HG03060 (cell line): ENCODE measurements around the gene CDH3.

Experiments used
- ATAC-seq: cut with Tn5 transposase; IDR thresholded peaks from one replicate; pipeline ENCODE4 v1.9.1; 2021; ENCODE audit warnings: low read depth, moderate number of reproducible peaks; ENCODE audit not compliant: unreplicated experiment

Gene CDH3

DNA sequence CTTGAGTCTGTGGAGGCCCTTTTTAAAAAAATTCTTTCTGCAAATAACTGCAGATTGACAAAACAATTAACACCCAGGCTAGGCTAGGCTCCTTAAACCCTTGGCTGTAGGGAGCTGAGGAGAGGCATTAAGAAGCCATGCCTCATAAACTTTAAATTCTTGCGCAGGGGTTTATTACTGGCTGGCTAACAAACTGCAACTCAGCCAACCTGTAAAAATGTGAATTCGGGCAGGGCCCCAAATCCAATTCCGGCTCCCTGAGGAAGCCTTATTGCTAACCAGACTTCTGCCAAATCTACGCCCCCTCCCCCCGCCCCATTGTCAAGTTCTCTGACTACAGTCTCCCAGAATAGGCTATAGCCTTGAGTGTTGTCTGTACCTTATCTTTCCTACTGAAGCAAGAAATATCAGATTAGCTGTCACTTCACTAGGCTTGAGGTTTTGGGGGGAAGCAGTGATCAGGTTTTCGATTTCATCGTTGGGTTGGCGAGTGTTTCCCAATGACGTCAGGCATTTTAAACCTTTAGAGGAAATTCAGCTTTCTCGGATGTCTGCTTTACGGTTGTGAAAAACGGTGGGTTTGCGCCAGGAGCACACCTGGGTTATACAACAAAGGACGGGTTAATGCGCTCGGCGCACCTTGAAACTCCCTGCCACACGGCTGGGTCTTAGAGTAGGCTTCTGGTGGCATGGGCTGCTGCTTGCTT, 2.0 kb downstream of the CDH3 start:
- ATAC-seq, result no peak

DNA sequence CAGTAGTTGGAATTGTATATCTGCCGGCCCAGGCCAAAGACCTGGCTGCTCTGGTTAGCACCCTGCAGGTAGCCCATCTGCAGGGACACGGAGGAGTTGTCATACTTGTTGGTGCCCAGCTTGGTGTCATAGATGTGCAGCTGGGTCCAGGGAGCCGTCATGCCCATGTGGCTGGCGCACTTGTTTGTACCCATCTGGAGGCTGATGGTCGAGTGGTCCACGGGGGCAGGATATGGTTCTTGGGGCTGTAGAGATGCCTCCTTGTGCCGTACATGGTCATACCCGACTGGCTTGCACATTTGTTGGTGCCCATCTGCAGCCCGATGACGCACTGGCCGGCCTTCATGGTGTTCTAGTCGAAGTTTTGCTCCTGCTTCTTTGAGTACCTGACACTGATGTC, 6.0 kb downstream of the CDH3 start:
- no peak for ATAC-seq

DNA sequence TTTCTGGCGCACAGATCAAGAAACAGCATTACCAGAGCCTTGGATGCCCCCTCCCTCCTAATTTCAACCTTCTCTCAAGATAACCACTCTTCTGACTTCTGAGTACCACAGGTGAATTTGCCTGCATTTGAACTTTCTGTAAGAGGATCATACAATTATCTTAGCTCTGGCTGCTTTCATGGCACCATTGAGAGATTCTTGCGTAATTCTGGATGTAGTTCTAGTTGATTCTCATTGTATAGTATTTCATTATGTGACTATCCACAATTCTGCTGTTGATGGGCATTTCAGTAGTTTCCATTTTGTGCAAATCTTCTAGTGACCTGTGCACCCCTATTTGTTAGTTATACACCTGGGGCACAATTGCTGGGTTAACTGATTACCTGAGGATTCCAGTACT, 7.5 kb downstream of the CDH3 start:
- ATAC-seq, result no peak

DNA sequence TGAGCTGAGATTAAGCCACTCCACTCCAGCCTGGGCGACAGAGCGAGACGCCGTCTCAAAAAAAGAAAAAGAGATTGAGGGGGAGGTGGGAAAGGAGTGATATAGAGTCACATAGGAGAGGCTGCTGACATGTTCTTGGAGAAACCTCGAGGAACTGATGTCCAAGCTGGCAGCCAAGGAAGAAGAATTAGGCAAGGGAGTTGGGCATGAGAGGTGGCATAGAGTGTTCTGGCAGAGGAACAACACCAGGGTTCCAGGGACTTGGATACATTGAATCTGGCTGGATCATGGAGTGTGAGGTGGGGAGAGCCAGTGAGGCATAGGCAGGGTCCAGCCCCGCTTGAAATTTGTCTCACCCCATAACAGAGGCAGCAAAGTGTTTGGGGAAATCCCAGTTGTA, 10.7 kb downstream of the CDH3 start:
- ATAC-seq, result no peak

DNA sequence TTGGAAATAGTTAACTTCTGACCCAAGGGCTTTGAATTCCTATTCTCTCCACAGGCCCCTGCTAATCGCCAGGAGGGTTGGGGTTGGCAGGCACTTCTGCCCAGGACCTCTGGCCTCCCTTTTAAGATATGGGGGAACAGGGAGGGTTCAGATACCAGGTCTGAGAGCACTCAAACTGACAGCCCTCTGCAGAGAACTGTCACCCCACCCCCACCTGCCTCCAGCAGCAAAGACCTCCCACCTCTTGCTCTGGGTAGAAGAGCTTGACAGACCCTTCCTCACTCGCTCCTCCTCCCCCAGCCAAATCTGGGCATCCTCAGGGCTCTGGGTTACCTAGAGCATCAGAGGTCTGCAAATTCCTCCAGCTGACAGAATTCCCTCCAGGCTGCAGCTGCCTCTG, 11.6 kb downstream of the CDH3 start:
- no peak for ATAC-seq

DNA sequence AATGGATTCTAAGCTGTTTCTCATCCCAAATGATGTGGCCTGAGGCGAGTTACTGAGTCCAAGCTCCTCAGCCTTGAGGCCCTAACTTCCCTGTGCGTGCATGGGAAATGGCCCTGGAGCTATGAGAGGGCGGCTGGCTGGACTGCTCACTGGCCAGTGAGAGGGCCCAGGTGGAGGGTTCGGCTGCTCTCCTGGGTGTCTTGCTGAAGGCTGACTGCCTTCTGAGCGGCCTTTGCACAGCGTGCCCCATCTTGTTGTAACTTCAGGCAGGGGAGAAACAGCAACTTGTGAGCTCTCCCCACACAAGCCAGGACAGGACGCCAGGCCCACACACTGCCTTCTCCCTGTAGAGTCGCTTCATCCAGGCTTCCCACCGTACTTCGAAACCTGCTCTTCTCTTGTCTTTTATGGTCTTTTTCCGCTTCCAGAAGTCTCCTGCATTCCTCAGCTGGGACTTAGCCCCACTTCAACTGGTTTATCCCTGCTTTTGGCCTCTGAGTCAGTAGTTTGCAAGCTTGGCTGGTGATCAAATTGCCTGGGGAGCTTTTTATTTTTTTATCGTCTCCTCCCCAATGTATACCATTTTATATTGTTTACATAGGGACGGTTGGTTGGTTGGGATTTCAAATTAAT, 13.3 kb downstream of the CDH3 start:
- no peak for ATAC-seq

DNA sequence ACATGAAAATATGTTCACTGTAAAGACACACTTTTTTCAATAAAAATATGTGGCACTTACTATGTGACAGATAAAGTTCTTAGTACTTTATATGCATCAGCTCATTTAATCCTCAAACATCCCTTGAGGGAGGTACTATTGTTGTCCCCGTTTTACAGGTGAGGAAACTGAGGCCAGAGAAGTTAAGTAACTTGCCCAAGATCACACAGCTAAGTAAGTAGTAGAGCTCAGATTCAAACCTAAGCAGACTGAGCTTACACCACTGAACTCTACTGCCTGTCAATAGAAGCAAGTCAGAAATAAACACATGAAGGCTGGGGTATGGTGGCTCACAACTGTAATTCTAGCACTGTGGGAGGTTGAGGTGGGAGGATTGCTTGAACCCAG, 13.9 kb downstream of the CDH3 start:
- no peak for ATAC-seq

DNA sequence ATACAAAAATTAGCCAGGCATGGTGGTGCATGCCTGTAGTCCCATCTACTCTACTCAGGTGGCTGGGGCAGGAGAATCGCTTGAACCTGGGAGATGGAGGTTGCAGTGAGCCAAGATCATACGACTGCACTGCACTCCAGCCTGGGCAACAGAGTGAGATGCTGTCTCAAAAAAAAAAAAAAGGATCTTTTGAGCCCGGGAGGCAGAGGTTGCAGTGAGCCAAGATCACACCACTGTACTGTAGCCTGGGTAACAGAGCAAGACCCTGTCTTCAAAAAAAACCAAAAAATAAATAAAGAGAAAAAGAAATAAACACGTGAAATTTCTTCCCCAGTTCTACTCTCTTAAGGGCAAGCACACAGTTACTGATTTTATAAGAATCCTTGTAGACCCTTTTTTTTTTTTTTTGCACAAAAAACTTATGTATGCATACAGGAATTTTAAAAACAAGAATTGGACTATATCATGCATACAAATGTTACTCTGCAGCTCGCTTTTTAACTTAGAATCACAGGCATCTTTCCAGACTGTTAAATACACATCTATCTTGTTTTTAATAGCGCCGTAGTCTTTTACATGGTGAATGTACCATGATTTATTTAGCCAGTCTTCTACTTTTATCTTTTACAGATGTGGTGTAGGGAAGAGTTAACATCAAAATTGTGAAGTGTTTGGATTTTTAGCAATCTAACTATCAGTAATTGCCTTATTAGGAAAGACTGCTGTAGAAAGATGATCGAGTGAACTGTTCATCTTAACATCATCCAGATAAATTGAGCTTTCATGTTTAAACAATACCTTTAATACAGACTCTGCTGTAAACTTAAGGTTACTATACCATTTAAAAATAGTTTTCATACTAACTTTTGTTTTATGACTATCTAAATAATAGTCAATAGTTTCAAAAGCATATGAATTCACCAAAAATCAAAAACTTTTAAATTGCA, 14.6 kb downstream of the CDH3 start:
- ATAC-seq, result no peak

DNA sequence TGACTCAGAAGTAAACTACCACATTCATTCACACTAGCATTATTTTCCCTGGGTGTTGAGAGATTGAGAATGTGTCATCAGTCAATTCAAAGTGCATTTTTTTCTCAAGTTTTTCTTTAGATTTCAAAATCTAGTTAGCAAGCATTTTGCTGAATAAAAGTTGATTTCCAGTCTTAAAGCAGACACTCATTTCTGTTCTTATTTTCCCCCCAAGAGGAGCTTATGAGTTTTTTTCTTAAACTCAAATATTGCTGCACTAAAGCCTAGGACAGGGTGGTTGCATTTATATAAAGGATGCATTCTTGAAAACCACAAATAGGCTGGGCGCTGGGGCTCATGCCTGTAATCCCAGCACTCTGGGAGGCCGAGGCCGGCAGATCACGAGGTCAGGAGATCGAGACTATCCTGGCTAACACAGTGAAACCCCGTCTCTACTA, 15.3 kb downstream of the CDH3 start:
- no peak for ATAC-seq

DNA sequence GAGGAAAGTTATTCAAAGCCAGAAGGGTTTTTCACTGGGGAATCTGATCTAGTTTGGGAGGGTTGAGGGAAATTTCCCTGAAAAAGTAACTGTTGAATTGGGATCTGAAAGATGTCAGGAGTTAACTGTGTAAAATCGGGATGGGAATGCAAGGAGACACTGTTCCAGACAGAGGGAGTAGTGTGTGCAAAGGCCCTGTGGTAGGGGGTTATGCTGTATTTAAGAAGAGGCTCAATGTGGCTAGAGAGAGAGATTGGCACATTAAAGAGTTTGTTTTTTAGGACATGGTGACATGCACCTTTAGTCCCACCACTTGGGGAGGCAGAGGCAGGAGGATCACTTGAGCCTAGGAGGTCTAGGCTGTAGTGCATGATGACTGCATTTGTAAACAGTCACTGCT, 16.9 kb downstream of the CDH3 start:
- ATAC-seq, result no peak

DNA sequence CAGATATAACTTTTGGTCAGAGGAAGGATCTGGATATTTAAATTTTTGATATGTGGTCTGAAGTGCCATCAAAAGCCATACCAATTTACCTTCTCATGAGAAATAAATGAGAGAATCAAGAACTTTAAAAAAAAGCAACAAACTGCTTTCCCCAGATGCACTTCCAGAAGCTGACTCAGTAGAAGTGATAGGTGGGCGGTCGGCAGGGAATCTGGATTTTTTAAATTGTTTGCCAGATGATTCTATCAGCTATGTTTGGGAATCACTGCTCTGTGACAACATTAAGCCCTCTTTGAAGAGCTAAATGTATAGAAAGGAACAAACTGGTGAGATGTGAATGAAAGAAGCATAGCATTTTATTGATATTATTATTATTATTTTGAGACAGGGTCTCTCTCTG, 19.2 kb downstream of the CDH3 start:
- ATAC-seq, result no peak

DNA sequence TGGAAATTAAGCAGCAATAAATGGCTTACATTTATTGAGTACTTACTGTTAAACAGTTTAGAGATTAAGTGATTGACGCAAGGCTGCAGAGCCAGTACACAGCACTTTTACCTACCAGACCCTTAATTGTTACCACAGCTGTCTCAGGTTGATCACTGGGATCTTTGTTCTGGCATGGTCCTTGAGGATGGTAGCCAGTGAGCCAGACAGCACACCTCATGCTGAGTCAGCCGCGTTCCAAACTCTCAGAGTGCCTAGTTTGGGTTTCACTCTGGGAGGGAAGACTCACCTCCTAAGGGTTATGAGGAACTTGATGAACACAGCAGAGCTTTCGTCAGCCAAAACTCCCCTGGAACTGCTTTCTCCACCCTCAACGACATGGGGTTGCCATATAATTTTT, 20.4 kb downstream of the CDH3 start:
- no peak for ATAC-seq

DNA sequence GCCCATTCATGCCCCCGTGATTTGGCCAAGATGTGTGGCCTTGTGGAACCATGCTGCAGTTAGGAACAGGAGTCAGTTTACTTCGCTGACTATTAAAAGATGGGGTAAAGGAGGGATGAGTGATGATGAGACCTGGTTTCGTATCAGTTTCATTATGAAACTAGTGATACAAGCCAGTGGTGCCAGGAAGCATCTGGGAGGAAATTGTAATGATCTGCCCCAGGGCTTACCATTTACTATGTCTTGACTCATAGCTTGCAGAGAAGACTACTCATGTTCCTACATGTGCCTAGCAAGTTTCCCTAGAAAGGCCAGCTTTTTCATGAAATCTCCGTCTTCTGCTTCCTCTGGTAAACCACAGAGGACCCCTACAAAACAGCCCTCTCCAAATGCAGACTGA, 23.2 kb downstream of the CDH3 start:
- no peak for ATAC-seq

DNA sequence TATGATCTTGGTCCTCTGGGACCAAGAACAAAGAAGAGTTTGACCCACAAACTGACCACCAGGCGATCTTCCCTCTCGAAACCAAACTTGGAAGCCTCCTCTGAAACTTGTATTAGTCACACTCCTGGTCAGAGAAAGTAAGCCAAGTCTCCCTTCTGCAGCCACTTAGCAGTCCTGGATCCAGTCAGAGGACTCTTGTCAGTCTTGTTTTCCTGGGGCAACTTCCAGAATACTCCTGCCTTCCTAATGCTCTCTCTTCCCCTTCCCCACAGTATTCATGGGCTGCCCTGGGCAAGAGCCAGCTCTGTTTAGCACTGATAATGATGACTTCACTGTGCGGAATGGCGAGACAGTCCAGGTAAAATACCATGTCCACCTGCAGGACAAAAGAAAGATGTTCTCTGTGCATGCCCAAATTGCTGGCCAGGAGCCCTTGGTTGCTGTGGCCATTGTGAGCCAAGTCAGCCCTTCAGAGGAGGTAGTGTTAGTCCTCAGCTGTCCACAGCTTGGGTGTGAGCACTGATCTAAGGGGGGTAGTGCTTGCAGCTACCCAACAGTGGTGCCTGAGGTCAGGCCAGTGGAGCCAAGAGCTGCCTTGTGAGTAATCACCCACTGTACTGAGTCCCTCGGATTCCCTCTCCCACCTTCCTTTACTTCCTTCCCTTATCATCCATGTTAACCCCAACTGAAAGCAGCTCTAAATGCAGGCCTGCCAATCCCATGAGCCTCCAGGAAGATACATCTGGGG, 31.2 kb downstream of the CDH3 start:
- ATAC-seq, result no peak

DNA sequence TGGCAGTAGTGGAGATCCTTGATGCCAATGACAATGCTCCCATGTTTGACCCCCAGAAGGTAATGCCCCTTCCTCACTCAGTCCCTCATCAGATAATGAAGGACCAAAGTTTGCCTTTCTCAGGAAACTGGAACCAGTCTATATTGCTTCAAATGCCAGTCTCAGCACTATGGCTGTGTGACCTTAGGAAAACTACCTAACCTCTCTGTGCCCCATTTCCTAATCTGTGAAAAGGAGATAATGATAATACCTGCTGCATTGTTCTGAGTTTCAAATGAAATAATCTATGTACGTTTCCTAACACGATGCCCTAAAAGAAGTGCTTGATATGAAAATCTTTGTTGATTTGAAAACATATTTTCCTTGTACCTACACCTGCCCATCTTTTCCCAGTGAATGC, 35.9 kb downstream of the CDH3 start:
- ATAC-seq, result no peak

DNA sequence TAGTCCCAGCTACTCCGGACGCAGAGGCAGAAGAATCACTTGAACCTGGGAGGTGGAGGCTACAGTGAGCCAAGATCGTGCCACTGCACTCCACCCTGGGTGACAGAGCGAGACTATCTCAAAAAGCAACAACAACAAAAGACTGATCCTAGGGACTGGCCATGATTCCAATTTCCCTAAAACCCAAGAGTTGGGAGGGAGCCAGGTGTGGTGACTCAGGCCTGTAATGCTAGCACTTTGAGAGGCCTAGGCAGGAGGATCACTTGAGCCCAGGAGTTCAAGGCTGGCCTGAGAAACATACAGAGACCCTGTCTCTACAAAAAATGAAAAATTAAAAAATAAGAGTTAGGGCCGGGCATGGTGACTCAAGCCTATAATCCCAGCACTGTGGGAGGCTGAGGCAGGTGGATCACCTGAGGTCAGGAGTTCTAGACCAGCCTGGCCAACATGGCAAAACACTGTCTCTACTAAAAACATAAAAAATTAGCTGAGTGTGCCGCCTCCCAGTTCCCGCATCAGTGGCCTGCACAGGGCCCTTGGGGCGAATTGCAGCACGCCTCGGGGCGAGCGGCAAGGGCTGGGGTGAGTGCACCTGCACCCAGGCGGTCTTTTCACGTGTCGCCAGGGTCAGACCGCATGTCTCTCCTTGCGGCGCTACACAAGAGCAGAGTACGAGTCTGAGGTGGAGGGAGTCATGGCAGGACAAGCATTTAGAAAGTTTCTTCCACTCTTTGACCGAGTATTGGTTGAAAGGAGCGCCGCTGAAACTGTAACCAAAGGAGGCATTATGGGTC, 40.8 kb downstream of the CDH3 start:
- no peak for ATAC-seq

DNA sequence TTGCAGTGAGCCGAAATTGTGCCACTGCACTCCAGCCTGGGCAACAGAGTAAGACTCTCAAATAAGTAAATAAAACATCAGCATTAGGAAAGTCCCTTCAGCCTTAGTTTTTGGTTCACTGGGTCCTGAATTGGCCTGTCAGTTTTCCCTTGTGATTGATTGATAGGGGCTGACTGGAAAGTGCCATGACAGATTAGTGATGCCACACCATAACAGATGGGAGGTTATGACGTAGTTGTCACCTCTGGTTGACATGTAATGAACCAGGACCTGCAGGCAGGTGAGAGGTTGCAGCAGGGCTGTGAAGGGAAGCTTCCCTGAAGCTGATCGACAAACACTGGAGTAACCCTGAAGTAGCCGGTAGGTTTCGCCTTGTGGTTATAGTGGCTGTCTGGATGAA, 41.8 kb downstream of the CDH3 start:
- no peak for ATAC-seq

DNA sequence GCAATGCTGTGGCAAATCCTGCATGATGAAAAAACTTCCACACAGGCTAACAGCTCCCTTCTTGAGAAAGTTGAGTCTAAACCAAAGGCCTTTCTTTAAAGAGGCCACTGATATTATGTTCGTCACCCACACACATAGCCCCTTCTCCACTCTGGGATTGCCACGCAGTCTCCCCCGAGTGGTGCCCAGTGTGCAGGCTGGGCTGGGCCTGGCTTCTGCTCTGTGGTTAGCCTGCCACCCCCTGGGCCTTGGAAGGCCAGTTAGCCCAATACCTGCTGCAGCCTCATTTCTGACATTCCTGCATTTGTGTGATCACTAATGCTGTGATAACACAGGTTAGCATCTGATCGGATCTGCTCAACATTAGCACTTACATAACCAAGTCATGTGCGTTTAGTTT, 44.8 kb downstream of the CDH3 start:
- no peak for ATAC-seq

DNA sequence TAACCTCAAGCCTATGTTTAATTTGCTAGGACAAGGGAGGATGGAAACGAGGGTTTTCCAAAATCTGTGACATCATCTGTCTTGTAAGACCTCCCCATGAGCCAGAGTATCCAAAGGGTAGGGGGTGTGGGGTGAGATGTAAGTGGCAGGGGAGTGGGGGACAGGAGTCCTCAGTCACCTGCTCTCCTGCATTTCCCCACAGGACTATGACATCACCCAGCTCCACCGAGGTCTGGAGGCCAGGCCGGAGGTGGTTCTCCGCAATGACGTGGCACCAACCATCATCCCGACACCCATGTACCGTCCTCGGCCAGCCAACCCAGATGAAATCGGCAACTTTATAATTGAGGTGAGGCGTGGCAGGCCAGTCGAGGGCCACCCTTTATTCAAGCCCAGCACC, 50.5 kb downstream of the CDH3 start:
- ATAC-seq, result no peak

DNA sequence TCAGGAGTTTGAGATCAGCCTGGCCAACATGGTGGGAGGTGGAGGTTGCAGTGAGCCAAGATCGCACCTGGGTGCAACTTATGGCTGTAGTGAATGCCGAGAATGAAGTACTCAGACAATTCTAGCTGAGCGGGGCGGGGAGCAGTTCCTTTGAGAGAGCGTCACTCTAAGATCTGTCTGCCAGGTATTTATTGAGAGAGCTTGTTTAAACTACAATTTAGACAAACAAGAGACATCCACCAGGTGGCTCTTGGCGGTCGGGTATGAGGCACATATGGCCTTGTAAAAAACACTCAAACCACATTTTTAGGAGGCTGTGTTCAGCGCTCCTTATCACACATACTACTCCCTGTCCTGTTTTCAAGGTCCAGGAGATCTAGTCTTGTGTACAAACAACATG, 51.4 kb downstream of the CDH3 start:
- no peak for ATAC-seq
